H1 (cell line): ENCODE data around the gene ASCC3. TPM values are rescaled to one million over a fixed set of nuclear protein-coding genes. Genes with fewer than 3 reads are reported as not detected.

Experiments used
- CHD2 ChIP-seq: IDR thresholded peaks from 2 replicates; pipeline ENCODE4 v1.6.1; 2012; ENCODE audit warnings: low read length, improper control_type of control experiment
- CHD7 ChIP-seq: fragments of 300-600 bp; sonication (generic); IDR thresholded peaks from 2 replicates; pipeline ENCODE4 v1.7.1; 2012; ENCODE audit warnings: low read length, moderate library complexity, mild to moderate bottlenecking, inconsistent platforms; ENCODE audit not compliant: insufficient replicate concordance
- polyA plus RNA-seq, 7 experiments: library from polyadenylated mRNA; depleted of rRNA in 3 of 7; stranded (reverse) in 5 of 7; unstranded in 2 of 7; fragments of >200 nt in 5 of 7; fragments of 200-250 nt in 2 of 7; gene quantifications; 1 replicate in 5 of 7; 2 replicates in 1 of 7; 4 replicates in 1 of 7; pipeline versions ENCODE4 v1.2.1 to v1.2.3, GENCODE V29; 2011 to 2013; ENCODE audit warnings: missing spikeins in 2 of 7, mixed read lengths in 2 of 7
- total RNA-seq: library from RNA; stranded (reverse); fragmentation: NEBNext Ultra II Directional; extraction: Animal tissue kit (Norgen Biotek cat#: 25700); gene quantifications from 2 replicates; pipeline ENCODE4 v1.2.1, GENCODE V29; 2021

ASCC3 gene
- total and polyA plus RNA-seq, 2 of the 8 experiments (the other 6 are each of a cell fraction or from before 2014, with no cell fraction given): 37.5 to 77.8 TPM

GRCh38 chr6:100509101-100509500, 372.0 kb downstream of the ASCC3 start (continued):
- TF ChIP-seq CHD7 (no peak), CHD2 (no peak)
